Colonic mucosa (tissue), 4 donors: ENCODE data around the gene PTPRN2. TPM values are rescaled to one million over a fixed set of nuclear protein-coding genes. Genes with fewer than 3 reads are reported as not detected.

Experiments used
- DNase-seq: peaks from one replicate; pipeline ENCODE4 v3.0.0-alpha.2; 2020
- H3K27ac ChIP-seq: fragments of 200-600 bp; one replicate; pipeline ENCODE4 v1.8.0; 2021
- H3K27me3 ChIP-seq: fragments of 200-600 bp; one replicate; pipeline ENCODE4 v1.8.0; 2021
- H3K36me3 ChIP-seq: fragments of 200-600 bp; one replicate; pipeline ENCODE4 v1.8.0; 2021
- H3K4me1 ChIP-seq: fragments of 200-600 bp; one replicate; pipeline ENCODE4 v1.8.0; 2021; ENCODE audit warnings: mild to moderate bottlenecking
- H3K4me3 ChIP-seq: fragments of 200-600 bp; one replicate; pipeline ENCODE4 v1.8.0; 2021
- H3K9ac ChIP-seq, 2 donors: one replicate each; pipeline ENCODE4 v1.7.0; 2013; ENCODE audit warnings: control low read depth in 2 of 2, low read depth in 2 of 2, low read length in 2 of 2
- H3K9me3 ChIP-seq: fragments of 200-600 bp; one replicate; pipeline ENCODE4 v1.8.0; 2021
- intact Hi-C: fragments of 100-400 bp; cut with DNase I; formaldehyde crosslinking; loops from one replicate; pipeline ENCODE4 v1.14.1; 2022
- total RNA-seq, 2 donors: library from RNA; stranded (reverse); fragmentation: NEBNext Ultra II Directional in 1 of 2; extraction: Animal tissue kit (Norgen Biotek cat#: 25700) in 1 of 2; gene quantifications; one replicate each; pipeline ENCODE4 v1.2.1, GENCODE V29; 2021
- TF ChIP-seq, protein P1 (sequence below): fragments of 200-600 bp; IDR thresholded peaks from one replicate; pipeline ENCODE4 v1.8.0; 2022; ENCODE audit warnings: antibody characterized with exemption, mild to moderate bottlenecking
- donor health status: healthy.
- donor health status: DM: no; HTN: no; CAD: no.
- donor health status: DM: no; HTN: no; CAD: no.

PTPRN2 gene
- total RNA-seq, 2 donors from 2014 or later, result 14.7 to 21.6 TPM

DNA sequence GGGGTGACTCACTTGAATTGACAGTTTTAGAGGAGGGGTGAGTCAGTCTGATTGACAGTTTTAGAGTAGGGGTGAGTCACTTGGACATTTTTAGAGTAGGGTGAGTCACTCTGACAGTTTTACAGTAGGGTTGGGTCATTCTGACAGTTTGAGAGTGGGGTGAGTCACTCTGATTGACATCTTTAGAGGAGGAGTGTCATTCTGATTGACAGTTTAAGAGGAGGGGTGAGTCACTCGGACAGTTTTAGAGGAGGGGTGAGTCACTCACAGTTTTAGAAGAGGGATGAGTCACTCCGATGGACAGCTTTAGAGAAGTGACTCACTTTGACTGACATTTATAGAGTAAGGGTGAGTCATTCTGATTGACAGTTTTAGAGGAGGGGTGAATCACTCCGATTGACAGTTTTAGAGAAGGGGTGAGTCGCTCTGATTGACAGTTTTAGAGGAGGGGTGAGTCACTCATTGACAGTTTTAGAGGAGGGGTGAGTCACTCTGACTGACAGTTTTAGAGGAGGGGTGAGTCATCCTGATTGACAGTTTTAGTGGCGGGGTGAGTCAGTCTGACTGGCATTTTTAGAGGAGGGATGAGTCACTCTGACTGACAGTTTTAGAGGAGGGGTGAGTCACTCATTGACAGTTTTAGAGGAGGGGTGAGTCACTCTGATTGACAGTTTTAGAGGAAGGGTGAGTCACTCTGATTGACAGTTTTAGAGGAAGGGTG lies 655.0 kb downstream of the PTPRN2 start:
- H3K27me3 ChIP-seq, result no peaks in the 10 kb centered on the region
- no peak overlapping the region for H3K27ac ChIP-seq
- H3K9ac ChIP-seq, result no peak overlapping the region
- H3K4me3 ChIP-seq, result no peak overlapping the region
- no peak for DNase-seq
- no peaks in the 10 kb centered on the region for H3K4me1 ChIP-seq
- no peaks in the 10 kb centered on the region for H3K36me3 ChIP-seq
- H3K9me3 ChIP-seq, result no peaks in the 10 kb centered on the region
- intact Hi-C loops, result no loop called here
- TF ChIP-seq, protein P1, sequence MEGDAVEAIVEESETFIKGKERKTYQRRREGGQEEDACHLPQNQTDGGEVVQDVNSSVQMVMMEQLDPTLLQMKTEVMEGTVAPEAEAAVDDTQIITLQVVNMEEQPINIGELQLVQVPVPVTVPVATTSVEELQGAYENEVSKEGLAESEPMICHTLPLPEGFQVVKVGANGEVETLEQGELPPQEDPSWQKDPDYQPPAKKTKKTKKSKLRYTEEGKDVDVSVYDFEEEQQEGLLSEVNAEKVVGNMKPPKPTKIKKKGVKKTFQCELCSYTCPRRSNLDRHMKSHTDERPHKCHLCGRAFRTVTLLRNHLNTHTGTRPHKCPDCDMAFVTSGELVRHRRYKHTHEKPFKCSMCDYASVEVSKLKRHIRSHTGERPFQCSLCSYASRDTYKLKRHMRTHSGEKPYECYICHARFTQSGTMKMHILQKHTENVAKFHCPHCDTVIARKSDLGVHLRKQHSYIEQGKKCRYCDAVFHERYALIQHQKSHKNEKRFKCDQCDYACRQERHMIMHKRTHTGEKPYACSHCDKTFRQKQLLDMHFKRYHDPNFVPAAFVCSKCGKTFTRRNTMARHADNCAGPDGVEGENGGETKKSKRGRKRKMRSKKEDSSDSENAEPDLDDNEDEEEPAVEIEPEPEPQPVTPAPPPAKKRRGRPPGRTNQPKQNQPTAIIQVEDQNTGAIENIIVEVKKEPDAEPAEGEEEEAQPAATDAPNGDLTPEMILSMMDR, result no peak

DNA sequence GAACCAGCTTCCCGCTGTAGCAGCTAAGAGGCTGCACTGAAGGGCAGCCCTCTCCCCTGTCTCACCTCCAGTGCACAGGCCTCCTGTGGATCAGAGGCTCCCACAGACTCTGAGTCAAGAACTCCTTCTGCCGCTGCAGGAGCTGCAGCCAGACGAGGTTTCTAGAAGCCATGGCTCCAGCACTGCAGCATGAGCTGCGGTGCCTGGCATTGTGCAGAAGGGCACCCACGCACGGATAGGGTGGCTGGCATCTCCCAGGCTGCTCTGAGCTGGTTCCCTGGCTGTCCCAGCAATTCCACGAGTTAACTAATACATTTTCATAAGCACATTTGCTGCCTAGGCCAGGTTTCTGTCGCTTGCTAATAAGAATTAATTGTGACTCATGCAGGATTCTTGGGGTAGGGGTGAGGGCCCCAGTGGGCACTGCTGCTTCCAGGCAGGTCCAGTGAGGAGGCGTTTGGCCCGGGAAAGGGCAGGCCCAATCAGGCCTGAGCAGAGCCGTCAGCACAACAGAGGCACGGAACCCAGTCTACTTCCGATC lies 656.6 kb downstream of the PTPRN2 start:
- intact Hi-C loops, result no loop called here
- Histone ChIP-seq H3K4me1 (no peaks in the 10 kb centered on the region), H3K9me3 (no peaks in the 10 kb centered on the region), H3K9ac (no peak overlapping the region), H3K4me3 (no peak overlapping the region), H3K27me3 (no peaks in the 10 kb centered on the region), H3K36me3 (no peaks in the 10 kb centered on the region), H3K27ac (no peak overlapping the region)
- no peak for DNase-seq
- TF ChIP-seq, protein P1, result no peak

DNA sequence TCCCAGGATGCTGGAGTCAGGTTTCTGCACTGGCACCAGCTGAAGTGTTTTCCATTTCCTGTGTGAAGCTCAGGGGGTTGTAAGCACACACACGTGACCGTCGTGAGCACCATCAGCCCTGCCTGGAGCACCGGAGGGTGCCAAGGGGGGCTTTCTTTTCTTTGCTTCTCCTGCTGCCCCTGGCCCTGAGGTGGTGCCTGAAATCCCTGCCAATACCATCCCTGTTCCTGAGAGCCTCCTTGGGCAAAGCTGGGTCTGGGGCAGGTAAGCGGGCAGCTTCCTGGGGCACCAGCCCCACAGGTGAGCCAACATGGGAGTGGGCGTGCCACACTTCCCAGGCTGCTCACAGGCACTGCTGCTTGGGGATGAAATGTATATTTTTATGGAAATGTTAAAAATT lies 657.2 kb downstream of the PTPRN2 start:
- TF ChIP-seq, protein P1, result no peak
- no peak overlapping the region for H3K4me3 ChIP-seq
- intact Hi-C loops, result no loop called here

DNA sequence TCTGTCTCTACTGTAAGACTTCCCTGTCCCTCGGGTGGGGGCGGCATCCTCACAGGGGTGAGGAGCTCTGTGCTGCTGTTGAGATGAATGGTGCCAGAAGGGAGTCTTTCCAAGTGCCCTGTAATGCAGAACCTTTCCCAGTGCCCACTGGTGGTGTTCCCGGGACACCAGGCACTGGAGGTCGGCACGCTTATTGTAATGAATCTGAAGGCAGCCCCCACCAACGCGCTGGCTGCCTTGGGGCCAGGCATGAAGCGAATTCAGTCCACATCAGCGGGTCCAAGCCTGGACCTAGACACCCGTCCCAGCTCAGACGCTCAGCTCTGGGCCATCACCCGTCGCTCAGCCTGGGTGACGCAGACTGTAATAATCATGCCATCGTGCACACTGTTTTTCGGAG lies 658.0 kb downstream of the PTPRN2 start:
- H3K4me1 ChIP-seq, result no peaks in the 10 kb centered on the region
- H3K36me3 ChIP-seq, result no peaks in the 10 kb centered on the region
- DNase-seq, result no peak
- H3K9me3 ChIP-seq, result no peaks in the 10 kb centered on the region
- H3K27ac ChIP-seq, result no peak overlapping the region
- intact Hi-C loops, result no loop called here
- H3K27me3 ChIP-seq, result no peaks in the 10 kb centered on the region
- H3K9ac ChIP-seq, result no peak overlapping the region
- TF ChIP-seq, protein P1, result no peak
- H3K4me3 ChIP-seq, result no peak overlapping the region

More for the DNA sequence above, 657.2 kb downstream of the PTPRN2 start:
- Histone ChIP-seq H3K9ac (no peak overlapping the region), H3K27ac (no peak overlapping the region), H3K27me3 (no peaks in the 10 kb centered on the region), H3K9me3 (no peaks in the 10 kb centered on the region), H3K36me3 (no peaks in the 10 kb centered on the region), H3K4me1 (no peaks in the 10 kb centered on the region)
- DNase-seq, result no peak

DNA sequence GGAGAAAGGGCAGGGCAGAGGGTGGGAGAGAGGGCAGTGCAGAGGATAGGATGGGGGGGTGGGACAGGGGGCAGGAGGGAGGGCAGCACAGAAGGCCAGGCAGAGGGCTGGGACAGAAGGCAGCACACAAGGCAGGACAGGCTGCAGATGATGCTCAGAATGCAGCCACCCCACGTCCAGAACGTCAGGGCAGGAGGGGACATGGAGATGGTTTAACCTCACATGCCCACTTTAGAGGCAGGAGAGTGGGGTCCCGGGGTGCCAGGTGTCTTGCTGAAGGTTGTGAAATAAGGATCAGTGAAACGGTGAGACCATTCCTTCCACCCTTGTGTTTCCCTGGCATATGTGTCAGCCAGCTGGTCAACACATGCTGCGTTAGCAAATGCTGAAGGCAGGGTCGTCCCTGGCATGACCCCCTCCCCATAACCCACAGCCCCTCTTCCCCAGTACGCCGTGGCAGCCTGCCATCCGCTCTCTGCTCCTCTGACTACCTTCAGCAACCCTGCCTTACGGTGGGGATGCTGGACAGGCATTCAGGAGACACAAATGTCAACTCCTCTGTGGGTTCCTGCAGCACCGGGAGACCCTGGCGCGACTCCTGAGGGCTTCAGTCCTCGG lies 658.7 kb downstream of the PTPRN2 start:
- H3K9me3 ChIP-seq, result no peaks in the 10 kb centered on the region
- H3K4me3 ChIP-seq, result no peak overlapping the region
- no peaks in the 10 kb centered on the region for H3K4me1 ChIP-seq
- DNase-seq, result no peak
- H3K36me3 ChIP-seq, result no peaks in the 10 kb centered on the region
- no peaks in the 10 kb centered on the region for H3K27me3 ChIP-seq
- no peak overlapping the region for H3K9ac ChIP-seq
- TF ChIP-seq, protein P1, result no peak
- no peak overlapping the region for H3K27ac ChIP-seq
- intact Hi-C loops, result no loop called here
